Activated naive CD8-positive, alpha-beta T cell (primary cell): ENCODE results near the gene FAM114A2.
"Not testable (repeated sequence)": the region's sequence is repeated elsewhere in the genome, so short reads cannot be mapped to it uniquely, and the experiment has no call there.

ENCODE experiments used
- H3K27ac Mint-ChIP-seq: one replicate; pipeline ENCODE4 v1.8.0; 2021; ENCODE audit warnings: mixed read lengths
- H3K27me3 Mint-ChIP-seq: one replicate; pipeline ENCODE4 v1.8.0; 2021; ENCODE audit warnings: mixed read lengths
- H3K36me3 Mint-ChIP-seq: one replicate; pipeline ENCODE4 v1.8.0; 2021; ENCODE audit warnings: mixed read lengths
- H3K4me1 Mint-ChIP-seq: one replicate; pipeline ENCODE4 v1.8.0; 2021; ENCODE audit warnings: low read depth, mixed read lengths
- H3K4me3 Mint-ChIP-seq: one replicate; pipeline ENCODE4 v1.8.0; 2021; ENCODE audit warnings: mild to moderate bottlenecking, mixed read lengths
- H3K9me3 Mint-ChIP-seq: one replicate; pipeline ENCODE4 v1.8.0; 2021; ENCODE audit warnings: low read depth, mixed read lengths

FAM114A2 gene

DNA sequence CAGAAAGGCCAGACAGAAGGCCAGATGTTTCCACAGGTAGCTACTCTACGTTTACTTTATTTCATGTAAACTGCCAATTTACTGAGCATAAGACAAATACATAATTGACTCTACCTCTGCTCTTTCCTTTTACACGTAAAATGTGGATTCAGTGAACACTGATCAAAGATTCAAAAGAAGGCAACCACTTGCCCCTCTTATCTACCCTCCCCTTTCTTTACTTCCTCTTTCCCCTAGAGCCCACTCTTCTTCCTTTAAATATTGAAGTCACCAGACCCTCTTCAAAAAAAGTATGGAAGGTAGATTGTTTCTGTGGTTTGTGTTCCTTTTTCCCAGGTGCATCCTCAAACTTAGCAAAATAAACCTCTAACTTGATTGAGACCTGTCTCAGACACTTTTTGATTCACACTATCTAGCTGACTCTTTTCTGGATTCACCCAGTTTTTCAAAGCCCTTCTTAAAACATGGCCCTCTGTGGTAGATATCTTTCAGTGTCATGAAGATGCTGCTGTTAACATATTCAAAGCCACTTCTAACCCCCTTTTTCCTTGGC lies 6.7 kb downstream of the FAM114A2 start:
- H3K27ac Mint-ChIP-seq: no peak overlapping the region
- H3K36me3 Mint-ChIP-seq: peaks cover 21% of the 10 kb centered on the region
- no peak overlapping the region for H3K4me3 Mint-ChIP-seq

DNA sequence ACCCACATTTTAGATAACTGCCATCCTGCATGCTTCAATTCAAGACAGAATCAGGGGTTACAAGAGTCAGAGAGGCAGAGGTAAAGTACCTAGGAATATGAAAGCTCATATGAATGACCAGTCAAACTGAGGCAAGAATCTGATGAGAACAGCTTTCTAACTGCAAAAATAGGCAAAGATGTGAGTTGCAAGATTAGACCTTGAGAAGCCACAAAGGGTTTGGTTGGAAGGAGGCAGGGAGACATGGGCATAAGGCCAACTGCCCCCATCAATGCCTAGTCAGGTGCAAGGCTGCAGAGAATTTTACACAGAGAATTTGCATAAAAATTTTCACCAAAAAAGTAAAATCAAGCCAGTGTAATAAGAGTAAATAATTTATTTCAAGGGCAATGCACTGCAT lies 12.8 kb downstream of the FAM114A2 start:
- peaks cover 3% of the 10 kb centered on the region for H3K4me1 Mint-ChIP-seq
- no peak overlapping the region for H3K4me3 Mint-ChIP-seq
- H3K36me3 Mint-ChIP-seq: peaks cover 25% of the 10 kb centered on the region
- H3K9me3 Mint-ChIP-seq: no peaks in the 10 kb centered on the region
- no peak overlapping the region for H3K27ac Mint-ChIP-seq
- no peaks in the 10 kb centered on the region for H3K27me3 Mint-ChIP-seq

More for the DNA sequence above, 6.7 kb downstream of the FAM114A2 start:
- Mint-ChIP-seq H3K9me3 (no peaks in the 10 kb centered on the region), H3K27me3 (no peaks in the 10 kb centered on the region), H3K4me1 (peaks cover 18% of the 10 kb centered on the region)

- H3K27me3 Mint-ChIP-seq, H3K27ac Mint-ChIP-seq, H3K9me3 Mint-ChIP-seq, H3K4me3 Mint-ChIP-seq: not testable (repeated sequence)
- Mint-ChIP-seq H3K4me1 (peaks cover 25% of the 10 kb centered on the region), H3K36me3 (peaks cover 62% of the 10 kb centered on the region)
Observed at GRCh38 chr5:154018919-154019318, 19.8 kb downstream of the FAM114A2 start.

GRCh38 chr5:154015071-154015693 lies 23.5 kb downstream of the FAM114A2 start:
- no peak overlapping the region for H3K4me3 Mint-ChIP-seq
- peaks cover 63% of the 10 kb centered on the region for H3K36me3 Mint-ChIP-seq
- no peak overlapping the region for H3K27ac Mint-ChIP-seq
- H3K9me3 Mint-ChIP-seq: no peaks in the 10 kb centered on the region
- peaks cover 18% of the 10 kb centered on the region for H3K4me1 Mint-ChIP-seq
- H3K27me3 Mint-ChIP-seq: no peaks in the 10 kb centered on the region

DNA sequence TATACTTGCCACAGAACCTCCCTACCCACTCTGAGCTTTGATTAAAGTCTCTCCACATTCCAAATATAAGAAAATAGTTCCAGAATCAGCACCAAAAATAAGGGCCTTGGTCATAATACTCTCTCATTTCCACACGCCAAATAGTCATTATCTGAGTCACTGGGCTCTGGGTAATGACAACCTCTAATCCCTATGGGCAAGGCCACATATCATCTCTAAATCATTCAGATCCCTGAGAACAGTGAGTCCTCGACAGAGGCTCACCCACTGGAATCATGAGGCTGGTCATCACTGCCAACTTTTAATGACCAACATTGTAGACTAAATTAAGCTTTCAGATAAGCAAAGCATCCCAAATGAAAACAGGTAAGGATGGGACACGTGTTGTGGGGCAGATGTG lies 28.1 kb downstream of the FAM114A2 start:
- Mint-ChIP-seq H3K36me3 (peaks cover 47% of the 10 kb centered on the region), H3K9me3 (no peaks in the 10 kb centered on the region), H3K4me1 (peaks cover 2% of the 10 kb centered on the region), H3K4me3 (no peak overlapping the region), H3K27ac (no peak overlapping the region), H3K27me3 (no peaks in the 10 kb centered on the region)

GRCh38 chr5:154005648-154006047 lies 33.1 kb downstream of the FAM114A2 start:
- H3K36me3 Mint-ChIP-seq: peaks cover 31% of the 10 kb centered on the region
- no peak overlapping the region for H3K27ac Mint-ChIP-seq
- H3K27me3 Mint-ChIP-seq: no peaks in the 10 kb centered on the region
- H3K4me3 Mint-ChIP-seq: no peak overlapping the region
- H3K9me3 Mint-ChIP-seq: no peaks in the 10 kb centered on the region
- H3K4me1 Mint-ChIP-seq: no peaks in the 10 kb centered on the region

- peaks cover 36% of the 10 kb centered on the region for H3K36me3 Mint-ChIP-seq
- H3K9me3 Mint-ChIP-seq: no peaks in the 10 kb centered on the region
- H3K4me3 Mint-ChIP-seq: no peak overlapping the region
- H3K27ac Mint-ChIP-seq: no peak overlapping the region
- H3K27me3 Mint-ChIP-seq: no peaks in the 10 kb centered on the region
- no peaks in the 10 kb centered on the region for H3K4me1 Mint-ChIP-seq
Observed at GRCh38 chr5:154002511-154003020, 36.1 kb downstream of the FAM114A2 start.

DNA sequence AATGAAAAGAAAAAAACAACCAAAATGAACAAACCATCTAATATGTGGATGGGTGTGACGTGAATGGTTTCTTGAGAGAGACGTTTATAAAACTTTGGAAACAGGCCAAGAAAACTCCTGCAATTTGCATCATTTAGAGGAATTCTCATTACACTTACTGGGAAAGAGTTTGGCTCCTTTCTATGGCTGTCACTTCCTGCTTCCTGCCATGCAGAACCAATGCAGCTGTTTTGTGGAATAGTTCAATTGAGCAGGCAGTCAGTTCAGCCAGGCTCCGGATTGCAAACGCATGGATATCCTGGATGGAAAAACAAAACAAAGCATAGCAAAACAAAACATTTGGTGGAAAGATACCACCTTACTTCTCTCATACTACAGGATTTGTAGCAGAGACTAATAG lies 36.6 kb downstream of the FAM114A2 start:
- Mint-ChIP-seq H3K4me3 (no peak overlapping the region), H3K27me3 (no peaks in the 10 kb centered on the region), H3K36me3 (peaks cover 41% of the 10 kb centered on the region), H3K9me3 (no peaks in the 10 kb centered on the region), H3K27ac (no peak overlapping the region), H3K4me1 (no peaks in the 10 kb centered on the region)

DNA sequence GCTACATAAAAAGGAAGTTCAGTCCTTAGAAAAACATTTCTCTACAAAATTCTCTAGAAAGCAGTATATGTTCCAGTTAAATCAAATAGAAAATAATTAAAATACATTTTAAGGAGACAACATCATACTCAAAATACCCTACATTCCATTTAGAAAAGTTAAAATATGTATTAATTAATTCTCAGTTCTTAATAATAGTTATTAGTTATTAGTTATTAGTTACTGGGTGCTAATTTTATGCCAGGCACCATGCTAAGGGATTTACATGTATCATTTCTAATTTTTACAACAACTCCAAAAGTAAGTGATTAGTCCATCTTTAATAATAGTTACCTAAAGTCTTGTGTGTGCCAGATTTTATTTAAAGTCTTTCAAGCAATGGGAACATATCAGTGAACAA lies 38.0 kb downstream of the FAM114A2 start:
- H3K36me3 Mint-ChIP-seq: peaks cover 40% of the 10 kb centered on the region
- H3K4me3 Mint-ChIP-seq: no peak overlapping the region
- no peaks in the 10 kb centered on the region for H3K27me3 Mint-ChIP-seq

GRCh38 chr5:153999995-154000394 lies 38.7 kb downstream of the FAM114A2 start:
- H3K9me3 Mint-ChIP-seq: no peaks in the 10 kb centered on the region
- peaks cover 42% of the 10 kb centered on the region for H3K36me3 Mint-ChIP-seq
- H3K4me3 Mint-ChIP-seq: no peak overlapping the region
- no peak overlapping the region for H3K27ac Mint-ChIP-seq
- H3K27me3 Mint-ChIP-seq: no peaks in the 10 kb centered on the region
- H3K4me1 Mint-ChIP-seq: no peaks in the 10 kb centered on the region

More for the DNA sequence above, 38.0 kb downstream of the FAM114A2 start:
- no peaks in the 10 kb centered on the region for H3K4me1 Mint-ChIP-seq
- H3K9me3 Mint-ChIP-seq: no peaks in the 10 kb centered on the region
- no peak overlapping the region for H3K27ac Mint-ChIP-seq

- Mint-ChIP-seq H3K27ac (no peak overlapping the region), H3K4me1 (no peaks in the 10 kb centered on the region), H3K9me3 (no peaks in the 10 kb centered on the region)
Observed at GRCh38 chr5:153998768-153999167, 39.9 kb downstream of the FAM114A2 start.

GRCh38 chr5:153998010-153998409 lies 40.7 kb downstream of the FAM114A2 start:
- no peaks in the 10 kb centered on the region for H3K4me1 Mint-ChIP-seq
- H3K27ac Mint-ChIP-seq: no peak overlapping the region
- no peak overlapping the region for H3K4me3 Mint-ChIP-seq
- no peaks in the 10 kb centered on the region for H3K27me3 Mint-ChIP-seq
- H3K9me3 Mint-ChIP-seq: no peaks in the 10 kb centered on the region
- peaks cover 49% of the 10 kb centered on the region for H3K36me3 Mint-ChIP-seq

More at GRCh38 chr5:153998768-153999167, 39.9 kb downstream of the FAM114A2 start:
- Mint-ChIP-seq H3K4me3 (no peak overlapping the region), H3K27me3 (no peaks in the 10 kb centered on the region), H3K36me3 (peaks cover 49% of the 10 kb centered on the region)

DNA sequence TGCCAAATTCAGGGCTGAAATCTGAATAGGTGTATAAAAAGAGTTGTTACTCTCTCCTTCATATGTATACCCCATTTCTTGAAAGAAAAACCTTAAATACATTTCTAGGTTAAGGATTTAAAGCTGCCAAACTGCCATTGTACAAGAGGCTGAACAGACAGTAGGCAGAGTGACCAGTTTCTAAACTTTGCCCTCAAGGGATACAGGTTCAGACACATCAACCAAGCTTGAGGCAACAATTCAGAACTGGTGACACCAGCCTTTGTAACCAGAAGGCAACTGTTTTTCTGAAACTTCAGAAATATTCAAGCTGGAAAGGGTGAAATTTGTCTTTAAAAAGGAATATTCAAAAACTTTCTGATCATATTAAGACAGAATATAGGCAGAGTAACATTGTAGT lies 47.5 kb downstream of the FAM114A2 start:
- no peak overlapping the region for H3K4me3 Mint-ChIP-seq
- no peaks in the 10 kb centered on the region for H3K27me3 Mint-ChIP-seq
- H3K36me3 Mint-ChIP-seq: peaks cover 19% of the 10 kb centered on the region
- no peak overlapping the region for H3K27ac Mint-ChIP-seq
- H3K9me3 Mint-ChIP-seq: no peaks in the 10 kb centered on the region
- H3K4me1 Mint-ChIP-seq: no peaks in the 10 kb centered on the region

- H3K36me3 Mint-ChIP-seq: peaks cover 7% of the 10 kb centered on the region
- H3K9me3 Mint-ChIP-seq: no peaks in the 10 kb centered on the region
- H3K4me3 Mint-ChIP-seq: no peak overlapping the region
- no peak overlapping the region for H3K27ac Mint-ChIP-seq
- H3K27me3 Mint-ChIP-seq: no peaks in the 10 kb centered on the region
- H3K4me1 Mint-ChIP-seq: no peaks in the 10 kb centered on the region
Observed at GRCh38 chr5:153988510-153988909, 50.2 kb downstream of the FAM114A2 start.

- H3K27ac Mint-ChIP-seq: no peak overlapping the region
- H3K36me3 Mint-ChIP-seq: peaks cover 7% of the 10 kb centered on the region
- no peak overlapping the region for H3K4me3 Mint-ChIP-seq
- H3K9me3 Mint-ChIP-seq: no peaks in the 10 kb centered on the region
- H3K27me3 Mint-ChIP-seq: no peaks in the 10 kb centered on the region
- H3K4me1 Mint-ChIP-seq: no peaks in the 10 kb centered on the region
Observed at GRCh38 chr5:153987301-153987700, 51.4 kb downstream of the FAM114A2 start.

DNA sequence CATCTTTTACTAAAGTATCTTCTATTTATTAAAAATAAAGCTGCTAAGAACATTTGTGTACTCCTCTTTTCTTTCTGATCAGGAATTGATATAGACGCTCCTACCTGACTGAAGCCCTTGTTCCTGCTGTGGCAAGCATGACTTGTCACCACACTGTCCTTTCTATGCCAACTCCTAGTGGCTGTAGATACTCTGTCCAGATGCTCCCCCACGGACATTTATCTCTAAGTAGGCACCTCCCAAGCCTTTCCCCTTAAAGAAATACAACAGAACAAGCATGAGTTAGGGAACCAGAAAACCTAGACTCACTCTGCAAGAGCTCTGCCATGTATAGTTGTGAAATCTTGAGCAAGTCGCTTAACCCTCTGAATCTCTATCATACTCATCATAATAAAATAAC lies 53.2 kb downstream of the FAM114A2 start:
- H3K27ac Mint-ChIP-seq: no peak overlapping the region
- peaks cover 2% of the 10 kb centered on the region for H3K36me3 Mint-ChIP-seq
- no peaks in the 10 kb centered on the region for H3K27me3 Mint-ChIP-seq
- no peak overlapping the region for H3K4me3 Mint-ChIP-seq
- H3K9me3 Mint-ChIP-seq: no peaks in the 10 kb centered on the region
- no peaks in the 10 kb centered on the region for H3K4me1 Mint-ChIP-seq
